HG02973 (cell line): ENCODE results near the gene KRT36.

ENCODE experiments used
- ATAC-seq: cut with Tn5 transposase; IDR thresholded peaks from one replicate; pipeline ENCODE4 v1.9.1; 2021; ENCODE audit warnings: moderate library complexity; ENCODE audit not compliant: unreplicated experiment

The KRT36 gene

DNA sequence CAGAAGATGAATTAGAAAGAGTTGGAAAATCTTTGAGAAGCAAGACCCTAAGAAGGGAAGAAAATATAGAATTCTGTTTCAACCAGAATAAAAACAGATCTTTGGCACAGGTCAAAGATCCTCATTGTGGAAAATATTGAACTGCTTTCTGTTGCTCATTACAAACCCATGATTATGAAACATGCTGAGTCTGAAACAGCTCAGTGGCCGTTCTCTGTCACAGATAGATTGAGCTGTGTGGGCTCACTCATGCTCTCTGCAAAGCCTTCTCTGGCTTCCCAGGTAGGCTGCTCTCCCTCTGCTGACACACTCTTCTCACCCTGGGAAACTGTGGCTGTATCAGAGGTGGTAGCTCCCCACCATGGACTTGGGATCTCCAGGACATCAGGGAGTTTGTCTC lies 45.5 kb downstream of the KRT36 start:
- ATAC-seq: no peak

DNA sequence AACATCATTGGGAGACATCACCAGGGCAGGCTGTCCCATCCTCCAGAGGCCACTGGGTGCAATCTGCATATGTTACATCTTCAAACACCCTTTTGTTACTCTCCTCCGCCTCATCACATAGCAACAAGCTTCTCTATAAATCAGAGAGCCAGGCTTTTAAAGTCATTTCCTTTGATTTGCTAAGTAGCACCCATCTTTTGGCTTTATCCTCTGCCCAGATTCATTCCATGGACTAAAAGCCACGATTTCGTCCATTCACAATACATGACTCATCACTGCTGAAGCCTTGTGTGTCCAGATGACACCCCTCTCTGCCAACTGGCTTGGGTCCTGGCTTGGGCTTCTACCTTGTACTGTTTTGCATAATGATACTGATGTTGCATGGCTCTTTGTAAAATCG lies 47.0 kb downstream of the KRT36 start:
- no peak for ATAC-seq

DNA sequence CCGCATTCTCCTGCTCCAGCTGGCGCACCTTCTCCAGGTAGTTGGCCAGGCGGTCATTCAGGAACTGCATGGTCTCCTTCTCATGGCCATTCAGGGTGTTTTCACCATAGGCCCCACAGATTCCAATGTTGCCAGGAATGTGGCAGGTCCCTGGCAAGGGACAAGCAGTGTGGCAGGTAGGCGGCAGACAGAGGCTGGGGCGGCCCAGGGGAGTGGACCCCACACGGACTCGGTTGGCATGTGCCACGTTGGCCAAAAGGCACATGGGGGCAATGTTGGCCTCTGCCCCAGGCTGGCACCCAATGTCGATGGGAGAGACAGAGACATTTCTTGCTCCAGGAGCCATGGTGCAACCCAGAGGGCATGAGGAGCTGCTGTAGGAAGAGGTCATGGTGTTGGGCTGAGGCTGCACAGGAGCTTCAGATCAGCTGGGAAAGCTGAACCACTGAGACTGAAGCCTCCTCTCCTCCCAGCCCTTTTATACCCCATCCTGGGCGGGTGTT lies 49.1 kb downstream of the KRT36 start, which contains the start of gene KRT38:
TSS of gene KRT38 (minus strand) at position 453 of the 503 bp plus-strand sequence. CDS start at position 391, 62 bp downstream.
- no peak for ATAC-seq

DNA sequence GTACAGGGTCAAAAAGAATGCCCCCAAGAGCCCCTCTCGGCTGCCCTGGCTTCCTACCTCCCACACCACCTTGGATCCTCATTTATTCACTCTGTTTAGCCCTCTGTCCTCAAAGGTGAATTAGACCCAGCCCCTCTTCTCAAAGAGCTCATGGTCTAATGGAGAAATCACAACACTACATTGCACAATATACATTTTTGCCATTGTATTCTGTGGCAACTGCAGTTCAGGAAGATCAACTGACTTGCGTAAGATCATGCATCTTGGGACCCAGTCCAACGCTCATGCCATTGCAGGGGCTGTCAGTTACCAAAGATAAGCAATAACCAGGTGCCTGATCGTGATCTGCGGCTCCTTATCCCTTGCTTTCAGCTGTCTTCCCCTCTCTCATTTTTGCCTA lies 50.3 kb downstream of the KRT36 start:
- ATAC-seq: no peak

DNA sequence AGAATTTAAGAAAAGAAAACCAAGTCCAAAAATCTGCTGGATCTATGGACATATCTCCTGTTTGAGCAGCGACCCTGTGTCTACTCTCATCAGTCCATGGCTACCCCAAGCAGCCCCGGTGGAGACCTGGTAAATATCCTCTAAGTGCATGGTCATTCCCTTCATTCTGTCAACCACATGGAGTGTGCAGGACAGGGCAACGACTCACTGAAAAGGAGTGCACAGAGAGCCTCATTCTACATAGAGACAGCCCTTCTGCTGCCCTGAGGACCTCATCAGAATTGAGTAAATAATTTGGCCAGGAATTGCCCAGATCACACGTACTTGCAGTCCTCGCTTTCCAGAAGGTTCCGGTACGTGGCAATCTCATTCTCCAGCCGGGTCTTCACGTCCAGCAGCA lies 51.9 kb downstream of the KRT36 start:
- ATAC-seq: no peak

DNA sequence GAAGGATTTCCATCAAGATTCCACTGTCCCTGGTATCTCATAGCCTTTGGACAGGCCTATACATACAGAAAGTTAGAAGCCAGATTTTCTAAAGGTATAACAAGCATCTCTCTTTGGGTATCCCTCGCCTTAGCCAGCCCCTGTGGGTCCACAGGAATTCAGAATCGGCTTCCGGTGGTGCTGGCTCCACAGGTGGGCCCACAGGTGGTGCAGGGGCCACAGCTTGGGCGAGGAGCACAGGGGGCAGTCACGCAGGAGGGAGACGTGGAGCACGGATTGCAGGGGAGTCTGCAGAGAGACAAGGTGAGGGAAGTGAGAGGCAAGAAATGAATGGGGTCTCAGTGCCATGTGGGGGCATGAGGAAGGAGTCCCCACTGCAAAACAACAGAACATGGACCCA lies 52.5 kb downstream of the KRT36 start:
- no peak for ATAC-seq
